Upper lobe of left lung (tissue), 4 donors: ENCODE results near the gene SBF2.

Experiments used
- CTCF ChIP-seq, 6 experiments: fragments of 450-650 bp in 4 of 6; fragments of 200-600 bp in 2 of 6; sonication (generic) in 2 of 6; IDR thresholded peaks; one replicate each; pipeline ENCODE4 v1.5.1; 2016 to 2019; ENCODE audit warnings: antibody characterized with exemption in 6 of 6
- POLR2A ChIP-seq, 4 donors: fragments of 450-650 bp; IDR thresholded peaks; one replicate each; pipeline ENCODE4 v1.5.1; 2016 to 2017; ENCODE audit warnings: antibody characterized with exemption in 4 of 4, mild to moderate bottlenecking in 2 of 4

DNA sequence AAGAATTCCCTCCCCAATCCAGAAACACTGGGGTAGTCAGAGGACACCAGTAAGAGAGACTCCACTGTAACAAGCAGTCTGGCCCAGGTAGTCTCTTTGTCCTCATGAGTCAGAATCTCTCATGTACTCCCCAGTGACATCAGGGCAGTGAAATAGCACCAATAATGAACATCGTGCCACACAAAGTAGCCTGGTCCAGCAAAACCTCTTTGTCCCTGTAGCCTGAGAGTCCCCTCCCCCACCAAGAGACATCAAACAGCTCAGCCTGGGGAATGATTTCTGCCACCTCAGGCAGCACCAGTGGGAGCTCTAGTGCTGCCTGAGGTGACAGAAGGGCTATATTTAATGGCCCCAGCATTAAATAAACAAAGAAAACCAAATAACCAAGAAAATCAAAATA is 88.1 kb downstream of the SBF2 start:
- TF ChIP-seq CTCF (IDR thresholded peaks at IDR 0.05) (no peak), POLR2A (IDR thresholded peaks at IDR 0.05) (no peak)
